Measurements from ENCODE around the gene UXT.

- TF ChIP-seq FOSL1 (tag; conservative IDR thresholded peaks at IDR 0.05) (no peak), CTCF (IDR thresholded peaks at IDR 0.05 in 2 of 3, conservative IDR thresholded peaks at IDR 0.05 in 1 of 3; ENCODE audit: insufficient read depth in 2 of 3, low read depth in 1 of 3, low read length in 3 of 3) (no peak), PKNOX1 (IDR thresholded peaks at IDR 0.05) (no peak), EP300 (IDR thresholded peaks at IDR 0.05; ENCODE audit: low read length) (no peak), FOXP1 (CRISPR knock-in tag; IDR thresholded peaks at IDR 0.05) (no peak), ZNF121 (CRISPR knock-in tag; conservative IDR thresholded peaks at IDR 0.05) (no peak), POLR2AphosphoS5 (IDR thresholded peaks at IDR 0.05; ENCODE audit: control insufficient read depth, insufficient read depth, low read depth, low read length) (no peak), RFX5 (IDR thresholded peaks at IDR 0.05; ENCODE audit: low read depth, low read length) (no peak), ZNF24 (IDR thresholded peaks at IDR 0.05) (no peak)
These were observed 394 bp upstream of the UXT start for GRCh38 chrX:47659421-47659726.
